HL-60 (cell line): Measurements from ENCODE around the gene CBY1.

Source experiments
- DNase-seq, 2 experiments: peaks; one replicate each; pipeline ENCODE4 v3.0.0-alpha.2; 2010 to 2020; ENCODE audit warnings: low read depth in 1 of 2, low spot score in 1 of 2
- H3K27ac ChIP-seq: fragments of 250-450 bp; sonication (Bioruptor Pico); replicated peaks from 2 replicates; pipeline ENCODE4 v1.5.1; 2020; ENCODE audit warnings: mild to moderate bottlenecking, moderate library complexity
- H3K27me3 ChIP-seq: fragments of 250-450 bp; sonication (Bioruptor Pico); 2 replicates; pipeline ENCODE4 v1.5.1; 2021; ENCODE audit warnings: mild to moderate bottlenecking, moderate library complexity; ENCODE audit not compliant: insufficient read depth, poor library complexity, severe bottlenecking
- H3K4me3 ChIP-seq: replicated peaks from 2 replicates; pipeline ENCODE4 v1.5.1; 2011; ENCODE audit warnings: mild to moderate bottlenecking, control low read depth, low read length; ENCODE audit not compliant: insufficient read depth
- CTCF ChIP-seq: IDR thresholded peaks from one replicate; pipeline ENCODE4 v1.5.1; 2011; ENCODE audit warnings: low read length, control low read depth, inconsistent platforms; ENCODE audit not compliant: insufficient read depth
- GABPA ChIP-seq: IDR thresholded peaks from 2 replicates; pipeline ENCODE4 v1.6.1; 2012; ENCODE audit warnings: low read depth
- POLR2AphosphoS5 ChIP-seq: IDR thresholded peaks from 2 replicates; pipeline ENCODE4 v1.6.1; 2012; ENCODE audit warnings: low read depth
- REST ChIP-seq: IDR thresholded peaks from 2 replicates; pipeline ENCODE4 v1.6.1; 2012; ENCODE audit warnings: low read depth; ENCODE audit not compliant: insufficient replicate concordance
- SPI1 ChIP-seq: IDR thresholded peaks from 2 replicates; pipeline ENCODE4 v1.6.1; 2012; ENCODE audit warnings: low read depth, mild to moderate bottlenecking, borderline replicate concordance

Gene CBY1

GRCh38 chr22:38694049-38694448 lies 37.6 kb downstream of the CBY1 start:
- DNase-seq, result no peak
- H3K27ac ChIP-seq, result no peak overlapping the region
- H3K4me3 ChIP-seq, result no peak overlapping the region
- no peak for TF ChIP-seq REST
- TF ChIP-seq SPI1, result no peak
- TF ChIP-seq CTCF, result no peak
- TF ChIP-seq GABPA, result no peak
- TF ChIP-seq POLR2AphosphoS5, result no peak
- H3K27me3 ChIP-seq, result no peaks in the 10 kb centered on the region

GRCh38 chr22:38694940-38695339 lies 38.5 kb downstream of the CBY1 start:
- TF ChIP-seq CTCF (no peak), GABPA (no peak), REST (no peak), SPI1 (no peak), POLR2AphosphoS5 (no peak)
- no peak for DNase-seq
- no peaks in the 10 kb centered on the region for H3K27me3 ChIP-seq
- H3K4me3 ChIP-seq, result no peak overlapping the region
- no peak overlapping the region for H3K27ac ChIP-seq

- no peak for TF ChIP-seq GABPA
- TF ChIP-seq REST, result no peak
- no peak for TF ChIP-seq POLR2AphosphoS5
- no peak for TF ChIP-seq CTCF
- TF ChIP-seq SPI1, result no peak
- no peak overlapping the region for H3K27ac ChIP-seq
- no peaks in the 10 kb centered on the region for H3K27me3 ChIP-seq
- H3K4me3 ChIP-seq, result no peak overlapping the region
- DNase-seq, result peak; percentile 32 to 78
These were observed 40.4 kb downstream of the CBY1 start for GRCh38 chr22:38696606-38697424.
